Measurements from ENCODE around the gene UCHL3. TPM values are rescaled to one million over a fixed set of nuclear protein-coding genes. Genes with fewer than 3 reads are reported as not detected.

UCHL3 gene
- total RNA-seq = 22.0 and 58.4 TPM in 2 replicates

DNA sequence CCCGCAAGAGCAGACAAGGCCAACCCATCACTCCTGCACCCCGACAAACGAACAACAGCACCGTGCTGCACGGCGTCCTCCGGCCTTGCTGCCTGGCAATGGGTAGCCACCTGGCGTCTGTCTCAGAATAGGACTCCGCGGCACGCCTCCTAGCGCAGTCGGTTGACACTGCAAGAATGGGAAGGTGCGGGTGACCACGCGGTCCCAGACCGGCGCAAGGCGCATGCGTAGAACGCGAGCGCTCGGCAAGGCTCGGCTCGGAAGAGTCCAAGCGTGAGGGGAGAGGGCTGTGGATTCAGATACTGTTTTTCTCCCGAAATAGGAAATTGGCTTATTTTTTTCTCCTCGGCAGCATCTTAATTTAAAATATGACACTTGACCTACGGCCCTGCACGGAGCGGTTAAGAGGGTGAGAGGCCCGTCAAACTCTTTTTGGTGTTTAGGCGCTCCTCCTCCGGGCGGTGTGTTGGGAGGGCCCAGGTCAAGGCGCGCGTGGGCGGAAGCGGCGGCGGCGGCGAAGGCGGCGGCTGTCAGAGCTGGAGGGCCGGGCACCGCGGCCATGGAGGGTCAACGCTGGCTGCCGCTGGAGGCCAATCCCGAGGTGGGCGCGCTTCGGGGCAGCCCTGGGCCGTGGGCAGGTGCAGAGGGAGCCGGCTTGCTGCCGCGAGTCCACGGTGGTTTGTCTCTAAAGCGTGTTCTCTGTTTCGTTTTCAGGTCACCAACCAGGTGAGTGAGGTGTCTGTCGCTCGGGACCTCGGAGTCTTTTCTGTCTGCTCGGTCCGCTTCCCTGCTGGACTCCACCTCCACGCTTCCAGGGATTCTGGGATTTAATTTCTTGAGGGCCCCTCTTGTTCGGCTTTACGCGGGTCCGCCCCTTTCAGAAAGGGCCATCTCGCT is at the start of gene UCHL3:
Gene UCHL3 (plus strand): TSS at position 530 of the 897 bp plus-strand sequence. CDS start 30 bp downstream, at position 560.

DNA sequence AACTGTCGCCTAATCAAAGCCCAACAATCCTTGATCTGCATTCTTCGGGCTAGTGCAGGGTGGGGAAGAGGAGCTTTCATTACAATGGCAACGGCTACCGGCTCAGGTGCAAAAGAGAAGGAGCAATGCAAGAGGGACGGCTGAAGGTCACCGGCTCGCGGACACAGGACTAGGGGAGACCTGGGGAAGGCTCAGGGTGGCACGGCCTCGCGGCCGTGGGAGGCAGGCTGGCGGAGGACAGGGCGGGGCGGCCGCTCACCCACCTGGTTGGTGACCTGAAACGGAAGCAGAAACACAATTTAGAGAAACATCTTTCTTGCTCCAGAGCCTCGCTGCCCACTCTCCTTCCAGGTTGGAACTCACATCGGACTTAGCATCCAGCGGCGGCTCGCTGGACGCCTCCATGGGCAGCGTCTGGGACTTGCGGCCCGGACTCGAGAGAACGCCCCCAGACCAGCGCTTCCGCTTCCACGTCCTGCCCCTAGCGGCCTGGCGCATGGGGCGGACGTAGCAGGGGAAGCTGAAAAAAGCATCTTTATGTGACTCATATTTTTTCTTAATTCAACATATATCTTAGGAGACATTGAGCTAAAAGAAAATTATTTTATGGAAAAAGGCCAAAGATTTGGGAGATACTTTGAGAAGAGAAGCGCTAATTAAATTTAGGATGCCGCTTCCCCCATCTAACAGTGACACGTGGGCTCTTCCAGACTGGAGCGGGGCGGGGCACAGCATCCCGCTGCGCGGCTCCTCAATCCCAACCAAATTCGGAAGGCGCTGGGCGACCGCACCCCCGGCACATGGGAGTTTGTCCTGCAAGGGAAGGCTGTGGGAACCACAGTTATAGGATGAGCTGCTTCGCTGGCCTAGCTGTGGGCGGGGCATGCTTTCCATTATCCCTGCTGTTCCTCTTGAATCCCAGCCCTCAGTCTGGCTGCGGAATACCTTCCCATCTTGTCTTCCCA is 11.9 kb upstream of the UCHL3 start, which contains the start of gene COMMD6:
Gene COMMD6 (minus strand): TSS at position 441 of the 965 bp plus-strand sequence. CDS start 36 bp downstream, at position 405.

DNA sequence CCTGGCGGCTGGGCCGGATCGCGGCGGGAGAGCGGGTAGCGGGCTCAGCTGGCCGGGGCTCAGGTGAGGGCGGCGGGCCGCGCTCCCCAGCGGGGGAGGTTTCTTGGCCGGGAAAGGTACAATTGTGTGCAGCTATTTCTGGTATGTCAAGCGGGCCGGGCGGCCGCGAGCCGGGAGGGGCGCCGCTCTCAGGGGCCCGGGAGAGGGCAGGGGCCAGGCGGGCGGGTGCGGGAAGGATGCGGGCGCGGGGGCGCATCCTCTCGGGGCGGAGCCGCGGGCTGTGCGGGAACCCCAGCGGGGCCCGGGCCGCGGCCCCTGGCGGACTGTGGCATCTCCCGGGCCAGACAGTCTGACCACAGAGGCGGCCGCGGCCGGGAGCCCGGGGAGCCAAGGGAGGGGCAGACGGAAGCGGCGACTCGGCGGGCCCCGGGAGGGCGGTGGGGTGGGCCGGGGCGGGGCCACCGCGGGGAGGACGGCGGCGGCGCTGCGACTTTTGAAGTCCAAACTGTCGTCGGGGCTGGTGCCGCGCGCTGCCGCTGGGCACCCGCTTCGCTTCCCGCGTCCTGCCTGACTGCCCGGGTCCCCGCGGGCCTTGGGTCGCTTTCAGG is 86.3 kb downstream of the UCHL3 start, which contains the start of gene LMO7:
Gene LMO7 (plus strand): TSS at position 503 of the 608 bp plus-strand sequence. CDS start 328 bp downstream, outside the sequence.

Other genes starting within 250 kb of the UCHL3 start
- 6.3 and 12.2 TPM in 2 replicates for gene TBC1D4, start 67.6 kb upstream of the UCHL3 start, total RNA-seq
- gene COMMD6, start 11.9 kb upstream of the UCHL3 start, total RNA-seq = 75.6 and 99.6 TPM in 2 replicates
- 16.4 and 31.2 TPM in 2 replicates for gene LMO7, start 86.5 kb downstream of the UCHL3 start, total RNA-seq